Activated CD8-positive, alpha-beta T cell treated with anti-CD3 and anti-CD28 coated beads for 36 hours (primary cell): ENCODE results near the gene RAD51B. TPM values are rescaled to one million over a fixed set of nuclear protein-coding genes. Genes with fewer than 3 reads are reported as not detected.

ENCODE experiments used
- ATAC-seq: fragments of 200-7000 bp; cut with Tn5 transposase; one replicate; pipeline ENCODE4 v1.10.0; 2021; ENCODE audit warnings: mild to moderate bottlenecking, moderate library complexity
- CTCF ChIA-PET: fragments of 350-600 bp; sonication (Branson Sonifier 250); formaldehyde crosslinking; loops from one replicate; lab custom pipeline; 2021; ENCODE audit warnings: antibody characterized with exemption; lab: Charles Lee
- POLR2A ChIA-PET: fragments of 350-600 bp; sonication (Branson Sonifier 250); formaldehyde crosslinking; loops from one replicate; lab custom pipeline; 2021; ENCODE audit warnings: antibody characterized with exemption; lab: Charles Lee
- DNase-seq: peaks from one replicate; pipeline ENCODE4 v3.0.0-alpha.2; 2020
- H3K27ac Mint-ChIP-seq: one replicate; pipeline ENCODE4 v1.8.0; 2021; ENCODE audit warnings: mild to moderate bottlenecking, mixed read lengths
- H3K27me3 Mint-ChIP-seq: one replicate; pipeline ENCODE4 v1.8.0; 2021; ENCODE audit warnings: mixed read lengths
- H3K36me3 Mint-ChIP-seq: one replicate; pipeline ENCODE4 v1.8.0; 2021; ENCODE audit warnings: low read depth, mixed read lengths
- H3K4me1 Mint-ChIP-seq: one replicate; pipeline ENCODE4 v1.8.0; 2021; ENCODE audit warnings: low read depth, mixed read lengths
- H3K4me3 Mint-ChIP-seq: one replicate; pipeline ENCODE4 v1.8.0; 2021; ENCODE audit warnings: mild to moderate bottlenecking, moderate library complexity, mixed read lengths
- H3K9me3 Mint-ChIP-seq: one replicate; pipeline ENCODE4 v1.8.0; 2021; ENCODE audit warnings: mixed read lengths
- CTCF ChIP-seq: fragments of 200-600 bp; IDR thresholded peaks from one replicate; pipeline ENCODE4 v1.8.0; 2022; ENCODE audit warnings: antibody characterized with exemption, mild to moderate bottlenecking
- intact Hi-C: fragments of 100-400 bp; cut with micrococcal nuclease; formaldehyde crosslinking; loops from one replicate; pipeline ENCODE4 v1.10.0; 2022
- total RNA-seq, 2 experiments: library from RNA; stranded (reverse); gene quantifications; one replicate each; pipeline ENCODE4 v1.2.3, GENCODE V29; 2021

The RAD51B gene
- total RNA-seq, 2 experiments from 2014 or later, result 38.2 to 40.6 TPM

- ATAC-seq (no peak), DNase-seq (no peak)
- Mint-ChIP-seq H3K27ac (no peak overlapping the region), H3K4me3 (no peak overlapping the region), H3K36me3 (peaks cover 13% of the 10 kb centered on the region), H3K4me1 (peaks cover 4% of the 10 kb centered on the region), H3K27me3 (no peaks in the 10 kb centered on the region), H3K9me3 (peaks cover 24% of the 10 kb centered on the region)
- TF ChIP-seq CTCF, result no peak
- intact Hi-C loops, result no loop called here
- CTCF ChIA-PET, result no interaction called here
- POLR2A ChIA-PET, result no interaction called here
These were observed 800.4 kb downstream of the RAD51B start for GRCh38 chr14:68619790-68620574.

GRCh38 chr14:68621400-68622365 is 802.1 kb downstream of the RAD51B start:
- no peak for DNase-seq
- Mint-ChIP-seq H3K36me3 (peaks cover 8% of the 10 kb centered on the region), H3K27ac (no peak overlapping the region), H3K9me3 (peaks cover 16% of the 10 kb centered on the region), H3K27me3 (no peaks in the 10 kb centered on the region), H3K4me3 (no peak overlapping the region), H3K4me1 (peaks cover 4% of the 10 kb centered on the region)
- ATAC-seq, result no peak
- no peak for TF ChIP-seq CTCF
- CTCF ChIA-PET, result no interaction called here
- POLR2A ChIA-PET, result no interaction called here
- intact Hi-C loops, result no loop called here

DNA sequence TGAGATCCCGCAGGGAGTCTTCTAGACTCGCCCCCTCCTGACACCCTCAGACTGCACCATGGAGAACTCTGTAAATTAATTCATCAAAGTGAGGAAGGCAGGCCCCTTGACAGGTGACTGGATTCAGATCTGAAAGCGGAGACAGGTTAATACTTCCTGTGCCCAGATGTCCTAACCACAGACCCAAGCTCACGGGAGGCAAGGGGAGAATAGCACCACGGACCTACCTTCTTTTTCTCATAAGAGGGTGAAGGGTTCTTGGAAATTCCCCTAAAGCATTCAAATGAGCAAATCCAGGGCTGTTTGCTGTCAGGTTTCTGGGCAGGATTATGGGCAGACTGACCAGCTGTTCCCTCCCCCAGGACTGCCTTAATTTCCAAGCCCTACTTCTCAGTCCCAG is 803.3 kb downstream of the RAD51B start:
- TF ChIP-seq CTCF, result no peak
- ATAC-seq, result no peak
- H3K4me1 Mint-ChIP-seq, result peaks cover 8% of the 10 kb centered on the region

DNA sequence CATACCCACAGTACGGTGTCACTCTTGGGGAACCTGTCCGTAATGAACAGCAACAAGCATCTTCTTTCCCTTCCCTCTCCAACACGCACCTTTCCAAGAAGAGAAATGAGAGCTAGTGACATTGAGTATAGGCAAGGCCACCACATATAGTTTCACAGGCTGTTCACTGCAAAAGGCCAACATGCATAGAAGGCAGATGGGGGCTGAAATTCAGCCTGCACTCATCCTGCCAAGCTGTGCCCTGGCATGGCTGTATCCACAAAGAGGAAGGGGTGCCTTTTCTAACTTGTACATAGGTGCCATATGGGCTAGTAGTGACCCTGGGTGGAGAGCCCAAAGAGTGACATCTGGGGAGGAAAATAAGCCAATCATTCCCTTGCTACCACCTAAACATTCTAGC is 803.7 kb downstream of the RAD51B start:
- ChIA-PET CTCF (no interaction called here), POLR2A (no interaction called here)
- no peak for DNase-seq
- Mint-ChIP-seq H3K9me3 (peaks cover 3% of the 10 kb centered on the region), H3K36me3 (peaks cover 2% of the 10 kb centered on the region), H3K27me3 (no peaks in the 10 kb centered on the region), H3K4me1 (peaks cover 11% of the 10 kb centered on the region), H3K4me3 (no peak overlapping the region), H3K27ac (no peak overlapping the region)
- TF ChIP-seq CTCF, result no peak
- intact Hi-C loops, result no loop called here
- no peak for ATAC-seq

More for the DNA sequence above, 803.3 kb downstream of the RAD51B start:
- intact Hi-C loops, result no loop called here
- Mint-ChIP-seq H3K27ac (no peak overlapping the region), H3K4me3 (no peak overlapping the region), H3K36me3 (peaks cover 4% of the 10 kb centered on the region), H3K27me3 (no peaks in the 10 kb centered on the region), H3K9me3 (peaks cover 6% of the 10 kb centered on the region)
- ChIA-PET POLR2A (no interaction called here), CTCF (no interaction called here)
- no peak for DNase-seq

- DNase-seq, result no peak
- no peaks in the 10 kb centered on the region for H3K36me3 Mint-ChIP-seq
- ChIA-PET CTCF (no interaction called here), POLR2A (no interaction called here)
- no peak for TF ChIP-seq CTCF
- intact Hi-C loops, result no loop called here
- H3K9me3 Mint-ChIP-seq, result no peaks in the 10 kb centered on the region
- ATAC-seq, result no peak
- H3K4me3 Mint-ChIP-seq, result no peak overlapping the region
- no peak overlapping the region for H3K27ac Mint-ChIP-seq
- peaks cover 1% of the 10 kb centered on the region for H3K27me3 Mint-ChIP-seq
- H3K4me1 Mint-ChIP-seq, result peaks cover 16% of the 10 kb centered on the region
These were observed 804.2 kb downstream of the RAD51B start for GRCh38 chr14:68623826-68624225.
